Measurements from ENCODE around the gene KCND1. TPM values are rescaled to one million over a fixed set of nuclear protein-coding genes. Genes with fewer than 3 reads are reported as not detected.

The KCND1 gene
- polyA plus RNA-seq, 1 experiment: 1.2 TPM

GRCh38 chrX:48997865-48998264, 26.2 kb upstream of the KCND1 start:
- no peak overlapping the region for H3K4me3 ChIP-seq (ENCODE audit: low read depth, low read length)
- ChIA-PET POLR2A (no interaction called here), CTCF (no interaction called here)
- H3K27ac ChIP-seq (ENCODE audit: low read depth, low read length): no peak overlapping the region
- H3K27me3 ChIP-seq (ENCODE audit: control insufficient read depth, insufficient read depth, low read length): no peaks in the 10 kb centered on the region
- no peaks in the 10 kb centered on the region for H3K9me3 ChIP-seq (ENCODE audit: control insufficient read depth, insufficient read depth, low read length)
- no peak for DNase-seq (ENCODE audit: low read depth, low spot score)
- TF ChIP-seq CTCF (IDR thresholded peaks at IDR 0.05; ENCODE audit: low read depth, low read length): no peak

- Histone ChIP-seq H3K4me3 (ENCODE audit: low read depth, low read length) (no peak overlapping the region), H3K9me3 (ENCODE audit: control insufficient read depth, insufficient read depth, low read length) (no peaks in the 10 kb centered on the region), H3K27ac (ENCODE audit: low read depth, low read length) (no peak overlapping the region), H3K27me3 (ENCODE audit: control insufficient read depth, insufficient read depth, low read length) (no peaks in the 10 kb centered on the region)
- no peak for DNase-seq (ENCODE audit: low read depth, low spot score)
- ChIA-PET POLR2A (no interaction called here), CTCF (no interaction called here)
- no peak for TF ChIP-seq CTCF (IDR thresholded peaks at IDR 0.05; ENCODE audit: low read depth, low read length)
Measured at GRCh38 chrX:48997455-48997854, 25.8 kb upstream of the KCND1 start.

GRCh38 chrX:48996969-48997368, 25.3 kb upstream of the KCND1 start:
- ChIA-PET CTCF (no interaction called here), POLR2A (no interaction called here)
- Histone ChIP-seq H3K27ac (ENCODE audit: low read depth, low read length) (no peak overlapping the region), H3K9me3 (ENCODE audit: control insufficient read depth, insufficient read depth, low read length) (no peaks in the 10 kb centered on the region), H3K4me3 (ENCODE audit: low read depth, low read length) (no peak overlapping the region), H3K27me3 (ENCODE audit: control insufficient read depth, insufficient read depth, low read length) (no peaks in the 10 kb centered on the region)
- no peak for DNase-seq (ENCODE audit: low read depth, low spot score)
- TF ChIP-seq CTCF (IDR thresholded peaks at IDR 0.05; ENCODE audit: low read depth, low read length): no peak

GRCh38 chrX:48992341-48992740, 20.7 kb upstream of the KCND1 start:
- CTCF ChIA-PET: no interaction called here
- Histone ChIP-seq H3K4me3 (ENCODE audit: low read depth, low read length) (no peak overlapping the region), H3K27ac (ENCODE audit: low read depth, low read length) (no peak overlapping the region), H3K27me3 (ENCODE audit: control insufficient read depth, insufficient read depth, low read length) (no peaks in the 10 kb centered on the region), H3K9me3 (ENCODE audit: control insufficient read depth, insufficient read depth, low read length) (no peaks in the 10 kb centered on the region)
- POLR2A ChIA-PET: no interaction called here
- DNase-seq (ENCODE audit: low read depth, low spot score): no peak
- no peak for TF ChIP-seq CTCF (IDR thresholded peaks at IDR 0.05; ENCODE audit: low read depth, low read length)

GRCh38 chrX:48989483-48989882, 17.8 kb upstream of the KCND1 start:
- Histone ChIP-seq H3K9me3 (ENCODE audit: control insufficient read depth, insufficient read depth, low read length) (no peaks in the 10 kb centered on the region), H3K4me3 (ENCODE audit: low read depth, low read length) (no peak overlapping the region), H3K27me3 (ENCODE audit: control insufficient read depth, insufficient read depth, low read length) (no peaks in the 10 kb centered on the region), H3K27ac (ENCODE audit: low read depth, low read length) (no peak overlapping the region)
- POLR2A ChIA-PET: no interaction called here
- DNase-seq (ENCODE audit: low read depth, low spot score): no peak
- TF ChIP-seq CTCF (IDR thresholded peaks at IDR 0.05; ENCODE audit: low read depth, low read length): no peak
- CTCF ChIA-PET: no interaction called here
